Muscle of leg (tissue), 11 donors: Measurements from ENCODE around the gene SLC25A25. TPM values are rescaled to one million over a fixed set of nuclear protein-coding genes. Genes with fewer than 3 reads are reported as not detected.
A peak's percentile ranks its signal among the peaks of the same experiment; 100 is the strongest.
"Not testable (repeated sequence)": the region's sequence is repeated elsewhere in the genome, so short reads cannot be mapped to it uniquely, and the experiment has no call there.

Experiments
- DNase-seq: peaks from one replicate; pipeline ENCODE4 v3.0.0; 2013
- H3K27ac ChIP-seq: one replicate; pipeline ENCODE4 v1.5.1; 2013; ENCODE audit warnings: mild to moderate bottlenecking, low read length, control low read depth
- H3K27me3 ChIP-seq: one replicate; pipeline ENCODE4 v1.6.1; 2013; ENCODE audit warnings: low read length; ENCODE audit not compliant: control insufficient read depth, insufficient read depth
- H3K36me3 ChIP-seq: one replicate; pipeline ENCODE4 v1.6.1; 2013; ENCODE audit warnings: low read length; ENCODE audit not compliant: control insufficient read depth, insufficient read depth
- H3K4me1 ChIP-seq: one replicate; pipeline ENCODE4 v1.6.1; 2013; ENCODE audit warnings: low read length; ENCODE audit not compliant: control insufficient read depth, insufficient read depth
- H3K4me3 ChIP-seq: one replicate; pipeline ENCODE4 v1.5.1; 2013; ENCODE audit warnings: low read length, control low read depth
- H3K9me3 ChIP-seq: replicated peaks from 2 replicates; pipeline ENCODE4 v1.6.1; 2013; ENCODE audit warnings: low read depth, low read length; ENCODE audit not compliant: control insufficient read depth
- WGBS: methylation state at CpG from one replicate; pipeline ENCODE4 v1.1.5; 2013; ENCODE audit warnings: missing lambda C conversion rate; ENCODE audit not compliant: insufficient coverage; 5-methylcytosine and 5-hydroxymethylcytosine counted together
- polyA plus RNA-seq, 8 donors: library from polyadenylated mRNA; unstranded; fragments of 120-200 nt; gene quantifications; one replicate each; pipeline versions ENCODE4 v1.2.1 to v1.2.3, GENCODE V29; 2013; ENCODE audit warnings: inconsistent platforms in 1 of 8, low replicate concordance in 1 of 8; ENCODE audit not compliant: insufficient read length in 8 of 8, insufficient read depth in 1 of 8
- total RNA-seq: library from RNA; stranded (reverse); fragments of 120-200 nt; gene quantifications from one replicate; pipeline ENCODE4 v1.2.4, GENCODE V29; 2013

The SLC25A25 gene
- total and polyA plus RNA-seq, 9 donors, result 12.9 to 15.3 (median 14.4) TPM

DNA sequence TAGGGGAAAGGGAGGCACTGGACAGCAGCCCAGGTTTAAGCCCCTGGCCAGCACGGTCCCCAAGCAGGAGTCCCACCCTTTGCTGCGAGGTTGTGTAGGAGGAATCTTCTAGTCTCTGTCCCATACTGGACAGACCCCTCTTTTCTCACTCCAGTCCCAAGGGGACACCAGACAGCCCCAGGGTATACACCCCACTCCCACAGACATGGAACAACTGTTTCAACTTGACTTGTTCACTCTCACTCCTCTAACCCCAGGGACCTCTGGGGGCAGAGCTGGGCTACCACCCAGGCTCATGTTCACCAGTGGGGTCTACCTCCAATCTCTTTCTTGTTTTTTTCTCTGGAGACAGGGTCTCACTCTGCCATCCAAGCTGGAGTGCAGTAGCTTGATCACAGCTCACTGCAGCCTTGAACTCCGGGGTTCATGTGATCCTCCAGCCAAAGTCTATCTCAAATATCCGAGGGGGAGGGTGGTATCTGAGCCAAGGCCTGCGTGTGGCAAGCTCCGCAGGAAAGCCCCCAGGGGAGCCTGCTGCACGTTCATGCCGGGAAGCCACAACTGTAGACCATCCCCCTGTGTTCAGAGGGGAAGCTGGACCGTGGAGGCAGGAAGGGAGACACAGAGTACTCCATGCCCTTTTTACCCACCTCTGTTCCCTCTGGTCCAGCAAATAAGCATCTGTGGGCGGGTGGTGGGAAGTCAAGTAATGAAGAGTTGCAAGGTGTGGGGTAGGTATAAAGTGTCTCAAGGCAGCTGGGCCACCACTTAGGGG is 57.7 kb downstream of the SLC25A25 start:
- Histone ChIP-seq H3K27me3 (no peaks in the 10 kb centered on the region), H3K4me1 (peaks cover 24% of the 10 kb centered on the region), H3K27ac (no peak overlapping the region), H3K36me3 (peaks cover 35% of the 10 kb centered on the region), H3K9me3 (no peaks in the 10 kb centered on the region), H3K4me3 (no peak overlapping the region)
- DNase-seq, result no peak
- WGBS, result 33% methylated on average over 3 of the region's 10 CpGs

DNA sequence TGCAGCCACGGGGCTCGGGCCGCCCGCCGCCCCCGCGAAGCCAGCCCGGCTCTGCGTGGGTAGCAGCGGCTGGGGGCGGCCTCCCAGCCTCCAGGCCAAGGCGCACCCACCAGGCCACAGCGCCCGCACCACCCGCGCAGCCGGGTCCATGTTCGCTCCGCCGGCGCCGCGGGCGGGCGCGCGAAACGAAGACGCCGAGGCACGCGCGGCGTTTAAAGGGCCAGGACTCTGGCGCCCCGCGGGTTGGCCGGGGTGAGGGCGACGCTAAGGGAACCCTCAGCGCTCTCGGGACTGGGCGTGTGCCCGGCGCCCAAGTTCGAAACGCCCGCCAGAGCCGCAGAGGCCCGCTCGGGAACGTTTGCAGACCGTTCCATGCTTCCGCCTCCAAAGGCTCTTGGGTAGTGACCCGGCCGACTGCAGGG is 59.5 kb downstream of the SLC25A25 start, which contains the start of gene PTGES2:
Gene PTGES2 (minus strand): TSS at position 162 of the 422 bp plus-strand sequence. CDS start 12 bp downstream, at position 150.
- Histone ChIP-seq H3K4me3 (peak within 1 kb of the TSS; percentile 99), H3K27ac (peak within 1 kb of the TSS; percentile 97), H3K27me3 (no peaks in the 10 kb centered on the region), H3K36me3 (peaks cover 22% of the 10 kb centered on the region), H3K4me1 (peaks cover 37% of the 10 kb centered on the region), H3K9me3 (no peaks in the 10 kb centered on the region)
- DNase-seq, result peak; percentile 96
- under 1% methylated on average over 56 of the region's 56 CpGs for WGBS

DNA sequence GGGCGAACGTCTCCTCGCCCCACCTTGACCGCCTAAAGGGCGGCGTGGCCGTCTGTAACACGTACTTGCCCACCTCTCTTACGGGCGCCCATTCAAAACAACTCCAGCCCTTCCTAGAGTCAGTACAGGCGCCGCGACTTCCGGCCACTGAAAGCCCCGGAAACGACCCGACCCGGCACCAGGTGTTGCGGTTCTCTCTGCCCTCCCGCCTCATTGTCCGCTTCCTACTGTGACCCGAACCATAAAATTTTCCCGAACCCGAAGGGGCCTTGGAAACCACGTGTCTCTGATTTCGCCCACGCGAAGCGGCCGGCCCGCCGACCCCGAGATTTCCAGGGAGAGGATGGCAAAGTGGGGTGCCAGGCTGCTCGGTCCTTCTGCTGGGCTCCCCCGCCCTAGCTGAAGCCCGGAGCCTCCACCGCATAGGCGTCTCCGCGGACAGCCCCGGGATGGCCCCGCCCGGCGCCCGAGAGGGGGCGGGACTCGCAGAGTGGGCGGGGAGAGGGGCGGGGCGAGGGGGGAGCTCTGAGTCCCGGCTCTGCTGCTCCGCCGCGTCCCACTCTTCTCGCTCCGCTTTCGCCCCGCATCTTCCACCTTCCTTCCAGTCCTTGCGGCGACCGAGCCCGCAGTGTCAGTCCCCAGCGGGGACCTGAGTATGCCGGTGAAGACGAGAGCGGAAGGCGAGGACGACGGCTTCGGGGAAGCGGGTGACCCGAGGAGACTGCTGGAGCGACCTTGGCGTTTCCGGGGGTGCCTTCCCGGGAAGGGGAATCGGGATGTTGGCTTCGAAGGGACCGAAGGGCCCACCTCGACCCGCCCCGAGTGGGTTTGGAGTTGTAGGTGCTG is 60.2 kb downstream of the SLC25A25 start:
- Histone ChIP-seq H3K36me3 (peaks cover 17% of the 10 kb centered on the region), H3K4me3 (peak overlapping the region; percentile 99), H3K27me3 (no peaks in the 10 kb centered on the region), H3K4me1 (peaks cover 39% of the 10 kb centered on the region), H3K27ac (peak overlapping the region; percentile 97), H3K9me3 (no peaks in the 10 kb centered on the region)
- 0% methylated on average over 66 of the region's 82 CpGs for WGBS
- peak; percentile 98 for DNase-seq

DNA sequence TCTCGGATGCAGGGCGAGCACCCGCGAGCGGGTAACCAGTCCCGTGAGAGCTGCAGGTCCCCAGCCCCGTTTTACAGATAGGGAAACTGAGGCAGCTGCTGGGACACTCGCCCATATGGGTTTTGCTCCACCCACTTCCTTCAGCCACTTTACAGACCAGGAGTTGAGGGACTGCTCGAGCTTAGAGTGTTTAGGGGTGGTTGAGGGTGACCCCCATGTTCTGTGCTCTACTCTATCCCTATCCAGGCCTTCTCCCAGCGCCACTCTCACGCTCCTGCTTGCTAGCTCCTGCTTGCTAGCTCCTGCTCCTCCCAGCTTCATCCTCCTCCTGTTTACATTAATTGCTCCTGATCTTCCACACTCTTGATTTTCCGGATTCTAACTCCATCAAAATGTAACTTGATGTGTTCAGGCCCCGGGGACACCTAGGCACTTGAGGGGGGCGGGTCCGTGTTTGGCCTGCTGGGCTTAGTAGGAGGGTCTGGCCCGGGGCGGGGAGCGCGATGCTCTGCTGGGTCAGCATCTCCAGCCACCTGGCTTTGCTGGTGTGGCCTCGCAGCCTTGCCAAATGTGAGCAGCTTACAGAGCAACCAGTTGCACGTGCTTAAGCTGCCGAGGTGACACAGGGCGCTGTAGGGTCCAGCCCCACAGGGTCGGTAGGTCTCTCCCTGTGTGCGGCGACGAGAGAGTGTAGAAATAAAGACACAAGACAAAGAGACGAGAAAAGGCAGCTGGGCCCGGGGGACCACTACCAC is 61.0 kb downstream of the SLC25A25 start:
- peaks cover 13% of the 10 kb centered on the region for H3K36me3 ChIP-seq
- no peak overlapping the region for H3K27ac ChIP-seq
- DNase-seq, result peak; percentile 40
- H3K4me1 ChIP-seq, result peaks cover 39% of the 10 kb centered on the region
- H3K27me3 ChIP-seq, result no peaks in the 10 kb centered on the region
- no peaks in the 10 kb centered on the region for H3K9me3 ChIP-seq
- H3K4me3 ChIP-seq, result peak overlapping the region; percentile 99
- WGBS, result 64% methylated on average over 19 of the region's 29 CpGs

DNA sequence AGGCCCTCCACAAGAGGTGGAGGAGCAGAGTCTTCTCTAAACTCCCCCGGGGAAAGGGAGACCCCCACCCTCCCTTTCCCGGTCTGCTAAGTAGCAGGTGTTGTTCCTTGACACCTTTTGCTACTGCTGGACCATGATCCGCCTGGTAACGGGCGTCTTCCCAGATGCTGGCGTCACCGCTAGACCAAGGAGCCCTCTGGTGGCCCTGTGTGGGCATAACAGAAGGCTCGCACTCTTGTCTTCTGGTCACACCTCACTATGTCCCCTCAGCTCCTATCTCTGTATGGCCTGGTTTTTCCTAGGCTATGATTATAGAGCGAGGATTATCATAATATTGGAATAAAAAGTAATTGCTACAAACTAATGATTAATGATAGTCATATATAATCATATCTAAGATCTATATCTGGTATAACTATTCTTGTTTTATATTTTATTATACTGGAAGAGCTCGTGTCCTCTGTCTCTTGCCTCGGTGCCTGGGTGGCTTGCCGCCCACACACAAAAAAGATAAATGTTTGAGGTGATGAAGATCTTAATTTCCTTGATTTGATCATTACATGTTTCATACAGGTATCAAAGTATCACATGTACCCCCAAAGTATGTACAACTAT is 62.1 kb downstream of the SLC25A25 start:
- not testable (repeated sequence) for H3K27ac ChIP-seq, DNase-seq
- H3K4me1 ChIP-seq, result peaks cover 39% of the 10 kb centered on the region

DNA sequence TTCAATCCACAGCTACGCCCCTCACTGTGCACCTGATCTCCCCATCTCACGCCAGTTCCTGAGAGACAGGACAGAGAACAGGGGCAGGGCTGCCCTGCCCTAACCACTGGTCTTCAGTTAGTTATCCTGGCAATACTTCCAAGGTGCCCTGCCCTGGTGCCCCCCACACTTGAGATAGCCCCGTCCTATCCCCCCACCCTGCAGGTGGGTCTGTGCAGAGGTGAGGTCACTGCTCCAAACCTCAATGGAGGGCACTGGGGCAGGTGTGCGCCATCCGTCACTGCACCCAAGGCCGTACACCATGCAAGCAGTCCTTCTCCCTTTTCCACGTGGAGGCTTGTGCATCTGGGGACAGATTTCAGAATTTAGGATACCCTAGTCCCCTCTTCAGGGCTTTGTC is 62.6 kb downstream of the SLC25A25 start:
- H3K9me3 ChIP-seq, H3K27me3 ChIP-seq, H3K36me3 ChIP-seq, DNase-seq, H3K4me3 ChIP-seq, H3K27ac ChIP-seq: not testable (repeated sequence)
- WGBS, result 83% methylated on average over 1 of the region's 7 CpGs
- peaks cover 37% of the 10 kb centered on the region for H3K4me1 ChIP-seq

More for the DNA sequence above, 62.1 kb downstream of the SLC25A25 start:
- not testable (repeated sequence) for H3K4me3 ChIP-seq, H3K36me3 ChIP-seq, H3K9me3 ChIP-seq, H3K27me3 ChIP-seq
- WGBS, result no CpG with 5 or more reads among the region's 12 CpGs

DNA sequence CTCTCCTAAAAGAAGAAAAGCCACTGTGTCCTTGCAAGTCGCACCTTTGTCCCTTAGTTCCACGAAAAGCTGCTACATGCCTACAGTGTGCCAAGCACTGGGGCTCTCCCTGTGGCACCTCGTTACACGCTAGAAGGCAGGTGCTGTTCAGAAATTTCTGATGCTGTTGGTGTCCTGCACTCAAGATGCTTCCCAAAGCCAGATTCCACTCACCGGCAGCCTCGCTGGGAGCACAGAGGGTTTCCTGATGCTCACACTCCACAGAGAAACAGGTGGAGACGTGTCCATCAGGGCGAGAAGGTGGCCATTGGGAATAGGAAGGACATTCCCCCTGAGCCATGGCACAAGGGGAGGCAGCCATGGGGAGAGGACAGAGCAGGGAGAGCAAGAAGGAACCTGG is 63.3 kb downstream of the SLC25A25 start:
- not testable (repeated sequence) for H3K4me3 ChIP-seq, DNase-seq, H3K27me3 ChIP-seq, H3K9me3 ChIP-seq, H3K36me3 ChIP-seq
- H3K4me1 ChIP-seq, result peaks cover 30% of the 10 kb centered on the region
- peak overlapping the region; percentile 84 for H3K27ac ChIP-seq
- WGBS, result 72% methylated on average over 6 of the region's 8 CpGs

DNA sequence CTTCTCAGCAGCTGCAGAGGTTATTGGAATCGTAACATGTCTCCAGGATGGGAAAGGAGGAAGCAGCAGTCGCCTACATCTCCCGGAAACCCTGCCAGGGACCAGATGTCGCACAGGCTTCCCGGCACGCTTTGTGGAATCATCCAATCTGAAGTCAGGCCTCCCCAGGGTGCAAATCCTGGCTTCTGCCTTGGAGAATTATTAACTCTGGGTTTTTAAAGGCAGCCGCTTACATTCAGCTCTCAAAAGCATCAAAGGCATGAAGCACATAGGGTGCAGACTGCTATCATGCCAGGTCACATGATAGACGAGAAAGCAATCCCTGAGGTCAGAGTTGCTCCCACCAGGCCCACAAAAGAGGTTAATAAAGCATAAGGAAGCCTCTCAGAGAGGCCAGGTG is 64.1 kb downstream of the SLC25A25 start:
- not testable (repeated sequence) for H3K36me3 ChIP-seq, H3K9me3 ChIP-seq, H3K27me3 ChIP-seq, H3K4me3 ChIP-seq
- 7% methylated on average over 7 of the region's 8 CpGs for WGBS
- Histone ChIP-seq H3K27ac (peak overlapping the region; percentile 84), H3K4me1 (peaks cover 25% of the 10 kb centered on the region)
- DNase-seq, result peak; percentile 87

DNA sequence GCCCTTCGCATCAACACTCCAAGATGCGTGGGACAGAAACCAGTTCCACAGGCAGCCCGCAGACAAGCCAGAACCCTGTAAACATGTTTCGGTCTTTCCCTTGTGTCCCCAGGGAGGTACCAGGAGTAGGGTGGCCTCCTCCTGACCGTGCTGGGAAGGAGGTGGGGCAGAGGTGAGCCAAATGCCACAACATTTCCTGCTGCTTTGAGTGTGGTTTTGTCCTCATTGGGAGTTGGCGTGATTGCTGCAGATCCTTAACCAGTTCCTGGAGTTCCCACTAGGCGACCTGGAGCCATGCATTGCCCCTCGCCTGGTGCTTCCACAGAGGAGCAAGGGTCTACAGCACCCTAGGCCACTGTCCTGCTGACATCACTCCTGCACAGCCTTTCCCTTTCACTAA is 67.5 kb downstream of the SLC25A25 start:
- not testable (repeated sequence) for H3K4me3 ChIP-seq, DNase-seq, H3K36me3 ChIP-seq, H3K27ac ChIP-seq, H3K9me3 ChIP-seq, H3K27me3 ChIP-seq
- H3K4me1 ChIP-seq, result peaks cover 30% of the 10 kb centered on the region
- WGBS, result 66% methylated on average over 4 of the region's 8 CpGs
